ENCODE data around the gene CYTH3. TPM values are rescaled to one million over a fixed set of nuclear protein-coding genes. Genes with fewer than 3 reads are reported as not detected.

Gene CYTH3
- total and polyA plus RNA-seq, 2 of the 8 experiments (the other 6 are each of a cell fraction or from before 2014, with no cell fraction given), result 10.3 to 11.9 TPM

DNA sequence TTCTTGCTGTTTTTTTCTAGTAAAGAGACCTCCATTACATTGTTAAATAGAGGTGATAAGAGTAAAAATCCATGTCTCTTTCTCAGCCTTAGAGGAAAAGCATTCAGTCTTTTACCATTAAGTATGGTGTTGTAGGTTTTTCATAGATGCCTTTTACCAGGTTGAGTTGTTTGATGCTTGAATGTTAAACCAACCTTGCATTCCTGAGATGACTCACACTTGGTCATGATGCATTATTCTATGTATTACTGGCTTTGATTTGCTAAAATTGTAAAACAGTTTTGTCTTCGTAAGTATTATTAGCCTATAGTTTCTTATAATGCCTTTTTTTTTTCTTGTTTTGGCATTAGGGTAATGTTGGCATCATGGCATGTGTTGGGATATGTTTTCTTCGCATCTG lies 151.3 kb downstream of the CYTH3 start (continued):
- TF ChIP-seq ZNF274 (IDR thresholded peaks at IDR 0.05; ENCODE audit: borderline replicate concordance, extremely low read depth, low read length) (no peak), YY1 (IDR thresholded peaks at IDR 0.05; ENCODE audit: low read depth, low read length) (no peak), NANOG (IDR thresholded peaks at IDR 0.05; ENCODE audit: insufficient read depth, low read depth, low read length, poor library complexity, severe bottlenecking) (no peak), BRCA1 (IDR thresholded peaks at IDR 0.05; ENCODE audit: low read depth, low read length) (no peak)
- TF ChIP-seq, protein P1, sequence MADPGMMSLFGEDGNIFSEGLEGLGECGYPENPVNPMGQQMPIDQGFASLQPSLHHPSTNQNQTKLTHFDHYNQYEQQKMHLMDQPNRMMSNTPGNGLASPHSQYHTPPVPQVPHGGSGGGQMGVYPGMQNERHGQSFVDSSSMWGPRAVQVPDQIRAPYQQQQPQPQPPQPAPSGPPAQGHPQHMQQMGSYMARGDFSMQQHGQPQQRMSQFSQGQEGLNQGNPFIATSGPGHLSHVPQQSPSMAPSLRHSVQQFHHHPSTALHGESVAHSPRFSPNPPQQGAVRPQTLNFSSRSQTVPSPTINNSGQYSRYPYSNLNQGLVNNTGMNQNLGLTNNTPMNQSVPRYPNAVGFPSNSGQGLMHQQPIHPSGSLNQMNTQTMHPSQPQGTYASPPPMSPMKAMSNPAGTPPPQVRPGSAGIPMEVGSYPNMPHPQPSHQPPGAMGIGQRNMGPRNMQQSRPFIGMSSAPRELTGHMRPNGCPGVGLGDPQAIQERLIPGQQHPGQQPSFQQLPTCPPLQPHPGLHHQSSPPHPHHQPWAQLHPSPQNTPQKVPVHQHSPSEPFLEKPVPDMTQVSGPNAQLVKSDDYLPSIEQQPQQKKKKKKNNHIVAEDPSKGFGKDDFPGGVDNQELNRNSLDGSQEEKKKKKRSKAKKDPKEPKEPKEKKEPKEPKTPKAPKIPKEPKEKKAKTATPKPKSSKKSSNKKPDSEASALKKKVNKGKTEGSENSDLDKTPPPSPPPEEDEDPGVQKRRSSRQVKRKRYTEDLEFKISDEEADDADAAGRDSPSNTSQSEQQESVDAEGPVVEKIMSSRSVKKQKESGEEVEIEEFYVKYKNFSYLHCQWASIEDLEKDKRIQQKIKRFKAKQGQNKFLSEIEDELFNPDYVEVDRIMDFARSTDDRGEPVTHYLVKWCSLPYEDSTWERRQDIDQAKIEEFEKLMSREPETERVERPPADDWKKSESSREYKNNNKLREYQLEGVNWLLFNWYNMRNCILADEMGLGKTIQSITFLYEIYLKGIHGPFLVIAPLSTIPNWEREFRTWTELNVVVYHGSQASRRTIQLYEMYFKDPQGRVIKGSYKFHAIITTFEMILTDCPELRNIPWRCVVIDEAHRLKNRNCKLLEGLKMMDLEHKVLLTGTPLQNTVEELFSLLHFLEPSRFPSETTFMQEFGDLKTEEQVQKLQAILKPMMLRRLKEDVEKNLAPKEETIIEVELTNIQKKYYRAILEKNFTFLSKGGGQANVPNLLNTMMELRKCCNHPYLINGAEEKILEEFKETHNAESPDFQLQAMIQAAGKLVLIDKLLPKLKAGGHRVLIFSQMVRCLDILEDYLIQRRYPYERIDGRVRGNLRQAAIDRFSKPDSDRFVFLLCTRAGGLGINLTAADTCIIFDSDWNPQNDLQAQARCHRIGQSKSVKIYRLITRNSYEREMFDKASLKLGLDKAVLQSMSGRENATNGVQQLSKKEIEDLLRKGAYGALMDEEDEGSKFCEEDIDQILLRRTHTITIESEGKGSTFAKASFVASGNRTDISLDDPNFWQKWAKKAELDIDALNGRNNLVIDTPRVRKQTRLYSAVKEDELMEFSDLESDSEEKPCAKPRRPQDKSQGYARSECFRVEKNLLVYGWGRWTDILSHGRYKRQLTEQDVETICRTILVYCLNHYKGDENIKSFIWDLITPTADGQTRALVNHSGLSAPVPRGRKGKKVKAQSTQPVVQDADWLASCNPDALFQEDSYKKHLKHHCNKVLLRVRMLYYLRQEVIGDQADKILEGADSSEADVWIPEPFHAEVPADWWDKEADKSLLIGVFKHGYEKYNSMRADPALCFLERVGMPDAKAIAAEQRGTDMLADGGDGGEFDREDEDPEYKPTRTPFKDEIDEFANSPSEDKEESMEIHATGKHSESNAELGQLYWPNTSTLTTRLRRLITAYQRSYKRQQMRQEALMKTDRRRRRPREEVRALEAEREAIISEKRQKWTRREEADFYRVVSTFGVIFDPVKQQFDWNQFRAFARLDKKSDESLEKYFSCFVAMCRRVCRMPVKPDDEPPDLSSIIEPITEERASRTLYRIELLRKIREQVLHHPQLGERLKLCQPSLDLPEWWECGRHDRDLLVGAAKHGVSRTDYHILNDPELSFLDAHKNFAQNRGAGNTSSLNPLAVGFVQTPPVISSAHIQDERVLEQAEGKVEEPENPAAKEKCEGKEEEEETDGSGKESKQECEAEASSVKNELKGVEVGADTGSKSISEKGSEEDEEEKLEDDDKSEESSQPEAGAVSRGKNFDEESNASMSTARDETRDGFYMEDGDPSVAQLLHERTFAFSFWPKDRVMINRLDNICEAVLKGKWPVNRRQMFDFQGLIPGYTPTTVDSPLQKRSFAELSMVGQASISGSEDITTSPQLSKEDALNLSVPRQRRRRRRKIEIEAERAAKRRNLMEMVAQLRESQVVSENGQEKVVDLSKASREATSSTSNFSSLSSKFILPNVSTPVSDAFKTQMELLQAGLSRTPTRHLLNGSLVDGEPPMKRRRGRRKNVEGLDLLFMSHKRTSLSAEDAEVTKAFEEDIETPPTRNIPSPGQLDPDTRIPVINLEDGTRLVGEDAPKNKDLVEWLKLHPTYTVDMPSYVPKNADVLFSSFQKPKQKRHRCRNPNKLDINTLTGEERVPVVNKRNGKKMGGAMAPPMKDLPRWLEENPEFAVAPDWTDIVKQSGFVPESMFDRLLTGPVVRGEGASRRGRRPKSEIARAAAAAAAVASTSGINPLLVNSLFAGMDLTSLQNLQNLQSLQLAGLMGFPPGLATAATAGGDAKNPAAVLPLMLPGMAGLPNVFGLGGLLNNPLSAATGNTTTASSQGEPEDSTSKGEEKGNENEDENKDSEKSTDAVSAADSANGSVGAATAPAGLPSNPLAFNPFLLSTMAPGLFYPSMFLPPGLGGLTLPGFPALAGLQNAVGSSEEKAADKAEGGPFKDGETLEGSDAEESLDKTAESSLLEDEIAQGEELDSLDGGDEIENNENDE (IDR thresholded peaks at IDR 0.05; ENCODE audit: insufficient replicate concordance, low read length), result no peak

Measured in H1 (cell line).